Inferior parietal cortex (tissue), 1 donor: ENCODE measurements around the gene SLAIN1.

ENCODE experiments used
- DNase-seq: peaks from one replicate; pipeline ENCODE4 v3.0.0-alpha.2; 2016; ENCODE audit errors: extremely low spot score

SLAIN1 gene

DNA sequence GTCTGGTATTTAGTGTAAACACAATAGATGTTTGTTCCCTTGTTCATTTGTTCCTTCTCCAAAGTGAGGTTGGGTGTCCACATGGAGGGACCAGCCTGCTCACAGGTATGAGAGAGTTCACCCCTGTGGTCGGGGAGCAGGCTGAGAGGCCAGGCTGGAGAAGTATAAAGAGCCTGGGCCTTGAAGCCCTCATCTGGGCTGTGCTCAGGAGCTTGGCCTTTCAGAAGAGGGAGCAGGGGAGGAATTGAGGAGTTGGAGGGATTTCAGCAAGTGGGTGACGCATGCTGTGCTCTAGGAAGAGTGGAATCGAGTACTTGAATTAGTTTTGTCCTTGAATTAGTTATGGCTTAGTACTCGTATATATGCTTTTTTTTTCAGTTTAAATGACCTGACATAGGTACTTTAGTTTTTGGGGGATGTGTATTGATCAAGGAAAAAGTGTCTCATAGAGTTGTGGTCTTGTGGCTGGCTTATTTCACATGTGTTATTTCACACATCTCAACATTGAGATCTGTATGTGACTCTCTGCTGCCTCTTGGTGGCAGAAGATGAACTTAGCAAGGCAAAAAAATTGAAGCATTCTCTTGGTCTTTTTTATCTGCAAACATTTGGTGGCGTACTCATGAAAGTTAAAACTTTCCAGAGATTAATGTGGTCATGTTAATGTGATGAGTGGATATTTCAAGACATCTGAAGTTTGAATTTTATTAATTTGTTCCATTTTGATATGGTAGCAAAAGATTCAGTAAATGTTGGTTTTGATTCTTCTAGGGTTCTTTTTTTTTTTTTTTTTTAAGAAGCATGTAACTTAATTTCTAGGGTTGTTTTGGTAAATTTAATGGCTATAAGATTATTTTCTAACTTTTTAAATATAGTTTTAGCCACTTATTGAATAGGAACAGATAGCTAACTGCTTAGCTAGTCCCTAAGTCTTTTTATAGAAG is 54.3 kb downstream of the SLAIN1 start:
- DNase-seq: peak; percentile 93

DNA sequence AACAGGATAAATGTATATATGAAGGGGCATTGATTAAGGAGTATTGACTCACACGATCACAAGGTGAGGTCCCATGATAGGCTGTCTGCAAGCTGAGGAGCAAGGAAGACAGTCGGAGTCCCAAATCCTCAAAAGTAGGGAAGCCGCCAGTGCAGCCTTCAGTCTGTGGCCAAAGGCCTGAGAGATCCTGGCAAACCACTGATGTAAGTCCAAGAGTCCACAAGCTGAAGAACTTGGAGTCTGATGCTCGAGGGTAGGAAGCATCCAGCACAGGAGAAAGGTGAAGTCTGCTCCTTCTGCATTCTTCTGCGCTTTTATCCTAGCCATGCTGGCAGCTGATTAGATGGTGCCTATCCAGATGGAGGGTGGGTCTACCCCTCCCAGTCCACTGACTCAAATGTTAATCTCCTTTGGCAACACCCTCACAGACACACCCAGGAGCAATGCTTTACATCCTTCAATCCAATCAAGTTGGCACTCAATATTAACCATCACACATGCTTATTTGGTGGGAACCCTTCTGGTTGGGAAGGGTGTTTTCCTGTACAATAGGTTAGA is 55.1 kb downstream of the SLAIN1 start:
- no peak for DNase-seq

DNA sequence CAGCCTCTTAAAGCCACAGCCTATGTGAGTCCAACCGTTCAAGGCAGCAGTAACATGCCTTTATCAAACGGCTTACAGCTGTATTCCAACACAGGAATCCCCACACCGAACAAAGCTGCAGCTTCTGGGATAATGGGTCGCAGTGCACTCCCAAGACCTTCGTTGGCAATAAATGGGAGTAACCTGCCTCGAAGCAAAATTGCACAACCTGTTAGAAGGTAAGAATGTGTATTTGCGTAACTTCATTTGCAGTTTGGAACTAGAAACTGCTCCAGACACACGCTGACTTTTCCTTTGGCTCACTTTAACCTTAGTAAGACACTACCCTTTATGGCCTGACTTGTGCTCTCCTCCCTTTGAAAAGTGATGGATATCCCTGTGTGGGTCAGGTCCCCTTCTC is 63.4 kb downstream of the SLAIN1 start:
- DNase-seq: no peak

- DNase-seq: no peak
These were observed 69.9 kb downstream of the SLAIN1 start for GRCh38 chr13:77767413-77767812.

DNA sequence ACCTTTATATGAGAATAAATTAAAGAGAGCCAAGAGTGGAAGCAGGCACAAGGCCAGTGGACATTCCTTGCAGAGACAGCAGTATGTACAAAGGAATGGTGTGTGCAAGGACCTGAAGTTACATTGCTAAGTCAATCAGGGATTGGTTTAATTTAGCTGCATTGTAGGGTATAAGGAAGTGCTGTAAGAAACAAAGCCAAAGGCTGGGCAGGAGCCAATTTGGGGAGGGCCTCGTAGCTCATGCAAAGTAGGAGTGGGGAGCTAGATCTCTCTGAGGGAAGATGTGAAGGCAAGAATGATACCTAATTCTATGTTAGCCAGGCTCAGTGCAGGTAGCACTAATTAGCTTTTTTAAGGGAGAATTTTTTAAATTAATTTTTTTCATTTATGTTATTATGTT is 76.7 kb downstream of the SLAIN1 start:
- no peak for DNase-seq

DNA sequence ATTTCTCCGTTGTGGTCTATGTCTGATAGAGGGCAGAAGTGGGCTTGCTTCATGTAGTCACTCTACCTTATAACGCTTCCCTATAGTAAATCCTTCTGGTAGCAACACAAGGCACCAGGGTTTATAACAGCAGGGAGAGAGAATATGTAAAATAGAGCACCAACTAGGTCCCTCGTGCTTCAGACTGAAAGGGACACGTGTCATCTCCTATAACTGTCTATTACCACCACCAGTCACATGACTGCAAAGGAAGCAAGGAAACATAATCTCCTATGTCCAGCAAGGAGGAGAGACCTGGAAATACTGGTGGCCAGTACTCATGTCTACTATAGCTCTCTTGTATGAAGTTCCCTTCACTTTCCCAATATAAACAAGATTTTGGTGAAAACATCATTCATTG is 79.2 kb downstream of the SLAIN1 start:
- DNase-seq: no peak

DNA sequence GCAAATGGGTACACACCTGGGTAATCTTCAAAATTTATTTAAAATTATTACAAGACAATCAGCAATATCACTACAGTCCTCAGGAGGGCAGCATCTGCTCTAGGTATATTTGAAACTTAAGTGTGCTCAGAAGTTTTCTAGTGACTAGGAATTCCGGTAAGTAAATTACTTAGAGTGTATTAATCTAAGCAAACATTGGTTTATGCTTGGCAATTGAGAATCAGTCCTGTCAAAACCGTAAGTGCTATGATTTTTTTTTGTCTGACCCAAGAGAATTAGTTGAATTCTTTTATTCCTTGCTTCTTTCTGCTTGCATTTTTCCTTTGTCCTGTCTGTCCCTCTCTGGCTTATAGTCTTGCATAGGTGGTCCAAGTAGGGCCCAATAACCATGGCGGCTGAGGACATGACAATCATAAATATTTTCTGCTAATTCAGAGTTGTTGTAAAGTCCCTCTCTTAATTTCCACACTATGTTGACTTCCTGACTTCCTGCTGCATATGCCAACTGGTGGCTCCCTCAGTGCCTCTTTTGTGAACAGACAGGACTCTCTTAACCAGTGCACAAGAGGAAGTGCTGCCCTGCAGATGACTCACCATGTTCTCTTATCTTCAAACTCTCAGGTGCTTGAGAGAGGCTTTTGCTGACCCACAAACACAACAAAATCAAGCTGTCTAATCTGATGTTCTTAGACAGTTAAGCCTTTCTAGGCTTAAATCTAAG is 82.2 kb downstream of the SLAIN1 start:
- DNase-seq: peak; percentile 79

- no peak for DNase-seq
These were observed 84.3 kb downstream of the SLAIN1 start for GRCh38 chr13:77781808-77782207.

GRCh38 chr13:77784515-77784914 is 87.0 kb downstream of the SLAIN1 start:
- DNase-seq: no peak

- no peak for DNase-seq
These were observed 89.3 kb downstream of the SLAIN1 start for GRCh38 chr13:77786695-77787287.

GRCh38 chr13:77789376-77789775 is 91.9 kb downstream of the SLAIN1 start:
- no peak for DNase-seq

GRCh38 chr13:77800219-77800618 is 102.7 kb downstream of the SLAIN1 start:
- no peak for DNase-seq

DNA sequence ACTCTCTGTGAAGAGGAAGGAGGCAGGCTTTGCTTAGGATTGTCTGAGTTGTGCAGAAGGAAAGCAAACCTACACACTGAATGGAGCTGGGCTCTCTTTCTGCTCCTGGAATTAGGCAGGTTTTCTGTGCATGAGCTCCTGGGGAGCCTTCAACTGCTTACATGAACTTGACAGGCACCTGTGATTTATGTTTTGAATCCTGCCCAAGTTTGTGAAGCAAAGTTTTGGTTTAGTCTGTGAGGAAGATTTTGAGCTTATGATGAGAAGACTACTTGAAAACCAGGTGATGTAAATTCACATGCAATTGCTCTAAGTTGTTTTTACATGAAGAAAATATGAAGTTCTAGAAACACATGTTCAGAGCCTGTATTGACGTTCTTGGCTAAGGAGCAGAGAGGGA is 109.0 kb downstream of the SLAIN1 start:
- DNase-seq: no peak

- DNase-seq: no peak
These were observed 110.1 kb downstream of the SLAIN1 start for GRCh38 chr13:77807431-77808135.

DNA sequence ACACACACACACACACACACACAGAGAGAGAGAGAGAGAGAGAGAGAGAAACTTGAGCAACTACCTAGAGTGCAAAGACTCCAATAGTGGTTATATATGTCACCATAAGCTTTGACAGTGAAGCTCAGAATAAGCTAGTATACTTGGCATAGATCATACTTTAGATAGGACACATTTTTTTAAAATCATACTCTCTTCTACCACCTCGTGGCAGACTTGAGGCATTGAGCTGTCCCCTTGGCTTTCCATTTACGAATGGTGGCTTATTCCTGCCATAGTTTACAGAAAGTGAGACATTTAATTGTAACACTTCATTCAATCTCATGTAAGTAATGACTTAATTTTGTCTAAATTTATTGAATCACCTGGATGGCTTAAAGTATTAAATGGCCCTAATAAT is 112.9 kb downstream of the SLAIN1 start:
- no peak for DNase-seq

- DNase-seq: no peak
These were observed 113.4 kb downstream of the SLAIN1 start for GRCh38 chr13:77810878-77811277.

DNA sequence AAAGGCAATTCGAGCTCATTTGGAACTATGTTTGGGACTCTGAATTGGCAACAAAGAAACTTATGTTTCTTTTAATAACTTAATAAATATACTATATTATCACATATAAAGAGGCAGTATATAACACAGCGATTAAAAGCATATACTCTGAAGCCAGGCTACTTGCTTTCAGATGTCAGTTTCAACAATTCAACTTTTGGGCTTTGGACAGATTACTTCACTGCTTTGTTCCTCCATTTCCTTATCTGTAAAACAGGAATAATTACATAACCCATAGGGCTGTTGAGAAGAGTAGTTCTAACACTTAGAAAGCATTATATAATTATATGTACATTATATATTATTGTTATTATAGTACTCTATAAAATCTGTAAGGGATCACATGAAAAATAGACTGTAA is 113.9 kb downstream of the SLAIN1 start:
- no peak for DNase-seq

- no peak for DNase-seq
These were observed 114.5 kb downstream of the SLAIN1 start for GRCh38 chr13:77811981-77812380.
